H54 (cell line): ENCODE measurements around the gene HEG1.
"Not testable (repeated sequence)": the region's sequence is repeated elsewhere in the genome, so short reads cannot be mapped to it uniquely, and the experiment has no call there.

Experiments used
- DNase-seq: peaks from one replicate; pipeline ENCODE4 v3.0.0; 2011; ENCODE audit warnings: low spot score, mixed read lengths; ENCODE audit not compliant: insufficient read length
- FAIRE-seq: peaks from 3 replicates; lab custom pipeline; 2011; peaks lifted over from hg19 to GRCh38; lab: Jason Lieb, UNC
- POLR2A ChIP-seq: IDR thresholded peaks from 2 replicates; pipeline ENCODE4 v1.6.1; 2011; ENCODE audit warnings: low read depth, mild to moderate bottlenecking, low read length

Gene HEG1

DNA sequence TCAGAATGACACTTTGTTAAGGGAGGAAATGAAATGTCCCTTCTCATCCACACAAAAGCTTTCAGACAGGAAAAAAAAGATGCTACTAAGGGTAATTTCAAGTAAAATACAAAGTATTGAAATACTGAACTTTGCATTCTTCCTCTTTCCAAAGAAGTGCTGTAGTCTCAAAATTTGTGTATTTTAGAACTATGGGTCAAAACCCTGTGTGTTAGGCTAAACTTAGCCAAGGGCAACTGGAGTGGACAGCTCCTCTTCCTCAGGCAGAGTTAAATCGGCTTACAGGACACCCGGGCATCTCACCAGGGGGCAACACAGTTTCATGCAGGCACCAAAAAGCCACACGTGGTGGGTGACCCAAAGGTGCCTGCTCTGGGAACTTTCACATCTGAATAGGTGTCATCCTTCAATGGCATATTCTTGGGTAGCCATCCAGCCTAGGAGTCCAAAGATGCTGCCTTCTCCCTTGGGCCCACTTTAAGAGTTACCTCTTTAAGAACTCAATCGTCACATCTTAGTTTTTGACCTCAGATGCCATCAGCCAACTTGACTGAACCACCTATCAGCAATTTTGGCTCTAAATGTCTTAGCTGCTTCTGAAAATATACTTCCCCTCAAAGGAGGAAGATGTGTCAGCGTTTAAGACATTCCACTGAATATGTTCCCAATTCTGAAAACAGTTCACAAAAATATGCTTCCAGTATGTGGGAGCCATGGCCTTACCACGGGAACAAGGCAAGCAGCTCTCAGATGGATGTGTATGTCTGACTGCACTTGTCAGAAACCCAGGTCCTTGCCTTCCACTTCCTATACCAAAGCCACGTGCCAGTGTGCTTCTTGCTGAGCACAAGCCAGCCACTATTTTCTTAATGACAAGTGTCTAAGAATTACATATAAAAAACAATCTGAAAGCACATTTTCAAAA lies 89.0 kb downstream of the HEG1 start:
- no peak for DNase-seq
- TF ChIP-seq POLR2A: no peak
- no peak for FAIRE-seq

DNA sequence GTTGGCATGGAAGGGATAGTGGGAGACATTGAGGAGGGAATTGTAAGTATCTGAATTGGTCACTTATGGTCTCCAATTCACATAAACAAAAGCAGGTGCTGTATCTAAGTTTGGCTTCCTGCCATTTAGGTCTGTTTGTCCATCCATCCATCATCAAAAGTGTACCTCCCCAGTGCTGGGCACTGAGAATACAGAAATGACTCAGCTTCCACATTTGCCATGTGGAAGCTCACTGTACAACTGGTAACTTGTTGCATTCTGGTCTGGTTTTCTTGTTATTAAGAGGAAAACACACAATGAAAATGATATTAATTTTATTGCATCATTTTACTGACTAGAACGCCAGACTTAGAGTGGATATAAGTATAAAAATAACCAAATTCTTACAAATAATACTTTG lies 90.4 kb downstream of the HEG1 start:
- no peak for TF ChIP-seq POLR2A
- DNase-seq (no peak), FAIRE-seq (no peak)

DNA sequence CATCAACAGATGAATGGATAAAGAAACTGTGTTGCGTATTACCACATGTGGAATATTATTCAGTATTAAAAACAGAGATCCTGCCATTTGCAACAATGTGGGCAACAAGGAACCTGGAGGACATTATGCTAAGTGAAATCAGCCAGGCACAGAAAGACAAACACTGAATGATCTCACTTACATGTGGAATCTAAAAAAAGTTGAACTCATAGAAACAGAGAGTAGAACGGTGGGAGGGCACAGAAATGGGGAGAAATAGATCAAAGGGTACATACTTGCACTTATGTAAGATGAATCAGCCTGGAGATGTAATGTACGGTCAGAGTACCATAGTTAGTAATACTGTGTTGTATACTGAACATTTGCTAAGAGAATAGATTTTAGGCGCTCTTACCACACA lies 91.4 kb downstream of the HEG1 start:
- DNase-seq: no peak
- TF ChIP-seq POLR2A: no peak
- no peak for FAIRE-seq

DNA sequence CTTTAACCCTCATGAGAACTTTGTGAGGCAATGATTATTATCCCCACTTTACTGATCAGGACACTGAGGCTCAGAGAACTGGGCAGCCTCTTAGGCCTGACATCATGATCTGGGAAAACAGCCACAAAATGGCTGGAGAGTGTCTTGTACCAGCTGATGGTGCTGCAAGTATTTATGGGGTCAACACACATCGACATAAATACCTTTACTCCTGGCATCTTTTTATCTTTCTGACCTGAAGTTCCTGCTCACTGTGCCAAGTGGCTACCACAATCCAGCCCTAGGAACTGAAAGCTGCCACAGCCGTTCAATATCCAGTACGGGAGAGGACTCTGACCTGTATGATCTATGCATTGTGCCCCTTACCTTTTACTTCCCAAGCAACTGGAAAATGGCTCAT lies 92.0 kb downstream of the HEG1 start:
- DNase-seq (no peak), FAIRE-seq (no peak)
- TF ChIP-seq POLR2A: no peak

DNA sequence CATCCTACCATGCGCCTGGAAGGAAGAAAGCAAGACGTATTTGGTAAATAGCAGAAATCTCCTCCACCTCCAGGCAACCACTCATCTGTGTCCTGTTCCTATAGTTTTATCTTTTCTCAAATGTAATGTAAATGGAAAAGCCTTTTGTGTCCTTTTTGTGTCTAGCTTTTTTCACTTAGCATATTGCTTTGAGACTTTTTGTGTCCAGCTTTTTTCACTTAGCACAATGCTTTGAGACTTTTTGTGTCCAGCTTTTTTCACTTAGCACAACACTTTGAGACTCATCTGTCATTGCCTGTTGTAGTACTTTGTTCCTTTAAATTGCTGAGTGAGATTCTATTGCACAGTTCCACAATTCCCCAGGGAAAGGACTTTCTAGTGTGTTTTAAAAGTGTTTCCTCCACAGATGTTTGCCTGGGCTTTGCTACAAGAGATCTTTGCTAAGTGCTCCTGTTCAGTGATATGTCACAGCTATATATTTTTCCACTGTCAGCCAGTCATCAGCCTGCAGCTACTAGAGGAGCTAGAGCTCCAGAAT lies 93.3 kb downstream of the HEG1 start:
- FAIRE-seq (no peak), DNase-seq (no peak)
- TF ChIP-seq POLR2A: no peak

DNA sequence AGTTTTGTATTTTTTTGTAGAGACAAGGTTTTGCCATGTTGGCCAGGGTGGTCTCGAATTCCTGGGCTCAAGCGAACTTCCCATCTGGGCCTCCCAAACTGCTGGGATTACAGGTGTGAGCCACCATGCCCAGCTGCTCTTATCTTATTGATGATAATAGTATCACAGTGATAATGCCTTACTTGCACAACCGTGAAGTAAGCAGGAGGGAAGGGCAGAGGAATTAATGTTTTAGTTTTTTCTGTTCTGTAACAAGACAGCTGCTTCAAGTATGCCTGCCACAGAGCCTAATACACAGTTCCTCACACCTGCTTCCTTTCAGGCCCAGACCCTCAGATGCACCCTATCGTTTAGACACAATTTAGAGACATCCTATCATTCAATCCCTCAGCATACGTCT lies 95.1 kb downstream of the HEG1 start:
- no peak for FAIRE-seq
- TF ChIP-seq POLR2A: no peak
- DNase-seq: no peak

DNA sequence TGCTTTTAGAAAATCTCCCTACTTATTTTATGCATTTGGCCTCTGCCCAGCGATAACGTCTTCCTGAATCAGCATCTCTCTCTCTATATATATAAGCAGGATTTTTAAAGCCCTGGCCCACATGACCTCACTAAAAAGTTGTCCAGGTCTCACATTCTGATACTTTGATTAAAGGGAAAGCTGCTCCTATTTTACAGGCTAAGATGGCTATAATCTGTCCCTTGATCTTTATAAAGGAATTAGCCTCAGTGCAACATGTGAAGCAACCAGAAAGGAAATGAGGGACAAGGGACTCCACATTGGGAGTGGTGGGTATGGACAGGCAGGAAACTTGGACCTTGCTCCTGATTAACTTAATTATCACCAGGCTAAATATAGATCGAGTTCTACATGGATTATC lies 95.7 kb downstream of the HEG1 start:
- FAIRE-seq: no peak
- DNase-seq: no peak
- no peak for TF ChIP-seq POLR2A

DNA sequence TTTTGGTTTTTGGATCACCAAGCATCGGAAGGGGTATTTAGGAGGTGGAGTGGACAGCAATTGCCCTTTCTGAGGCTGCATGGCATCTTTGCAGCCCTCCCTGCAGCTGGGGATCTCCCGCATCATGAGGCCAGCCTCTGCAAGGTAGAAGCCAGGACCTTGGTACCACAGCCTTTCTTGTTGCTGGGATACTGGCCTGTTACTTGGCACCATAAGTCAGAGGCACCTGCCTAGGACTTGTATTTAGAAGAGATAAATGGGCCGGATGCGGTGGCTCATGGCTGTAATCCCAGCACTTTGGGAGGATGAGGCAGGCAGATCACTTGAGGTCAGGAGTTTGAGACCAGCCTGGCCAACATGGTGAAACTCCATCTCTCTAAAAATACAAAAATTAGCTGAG lies 97.8 kb downstream of the HEG1 start:
- DNase-seq, FAIRE-seq: not testable (repeated sequence)

DNA sequence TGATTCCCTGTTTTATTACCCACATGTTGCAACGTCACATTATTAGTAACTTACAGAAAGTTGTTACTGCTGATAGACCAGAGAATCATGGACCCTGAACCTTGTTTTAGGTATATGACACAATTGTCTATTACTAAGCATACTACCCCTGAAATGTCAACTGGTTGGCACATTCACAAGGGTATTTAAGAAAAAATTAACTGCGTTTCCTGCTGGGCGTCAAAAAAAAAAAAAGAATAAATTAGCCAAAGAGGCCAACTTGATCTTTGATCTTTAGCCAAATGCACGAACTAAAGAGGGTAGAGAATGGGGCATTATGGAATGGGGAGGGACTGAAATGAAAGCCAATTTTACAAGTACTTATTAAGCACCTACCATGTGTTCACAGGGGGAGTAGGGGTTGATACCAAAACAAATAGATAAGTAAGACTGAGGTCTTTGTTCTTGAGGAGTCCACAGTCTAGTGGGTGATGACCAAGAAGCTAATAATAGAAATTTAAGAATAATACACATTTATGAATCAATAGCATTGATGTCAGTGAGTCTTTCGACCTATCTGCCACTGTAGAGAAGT lies 103.4 kb downstream of the HEG1 start:
- DNase-seq: no peak
- TF ChIP-seq POLR2A: no peak
- FAIRE-seq: no peak

DNA sequence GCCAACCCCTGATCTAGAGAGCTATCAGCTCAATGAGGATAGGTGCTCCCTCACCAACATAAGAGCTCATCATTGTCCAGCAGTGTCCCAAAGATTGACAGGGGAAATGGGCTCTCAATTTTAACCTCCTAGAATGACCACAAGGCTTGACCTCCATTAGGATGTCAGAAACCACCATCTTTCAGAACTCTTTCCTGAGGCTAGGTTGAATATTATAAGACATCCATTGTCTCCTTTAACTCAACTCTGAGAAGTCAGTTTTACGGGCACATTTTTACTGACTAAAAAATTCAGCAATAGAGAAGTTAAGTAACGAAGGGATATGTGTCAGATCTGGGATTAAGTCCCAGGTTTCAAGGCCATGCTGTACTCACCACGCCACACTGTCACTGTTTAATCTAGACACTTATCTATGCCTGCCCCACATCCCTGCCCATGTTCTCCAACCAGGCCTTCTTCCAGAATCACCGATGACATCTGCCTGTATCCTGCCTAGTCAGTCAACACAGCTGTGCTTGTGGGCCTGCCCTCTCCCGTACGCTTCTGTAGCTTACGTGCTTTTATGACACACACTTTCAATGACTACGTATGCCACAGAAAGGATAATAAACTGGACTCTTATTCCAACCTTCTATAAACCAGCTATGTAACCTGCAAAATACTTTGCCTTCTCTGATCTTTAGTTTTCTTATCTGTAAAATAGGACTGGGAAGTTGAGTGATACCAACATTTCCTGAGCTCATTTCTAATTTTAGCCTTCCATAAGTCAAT lies 104.1 kb downstream of the HEG1 start:
- no peak for TF ChIP-seq POLR2A
- FAIRE-seq (no peak), DNase-seq (no peak)

DNA sequence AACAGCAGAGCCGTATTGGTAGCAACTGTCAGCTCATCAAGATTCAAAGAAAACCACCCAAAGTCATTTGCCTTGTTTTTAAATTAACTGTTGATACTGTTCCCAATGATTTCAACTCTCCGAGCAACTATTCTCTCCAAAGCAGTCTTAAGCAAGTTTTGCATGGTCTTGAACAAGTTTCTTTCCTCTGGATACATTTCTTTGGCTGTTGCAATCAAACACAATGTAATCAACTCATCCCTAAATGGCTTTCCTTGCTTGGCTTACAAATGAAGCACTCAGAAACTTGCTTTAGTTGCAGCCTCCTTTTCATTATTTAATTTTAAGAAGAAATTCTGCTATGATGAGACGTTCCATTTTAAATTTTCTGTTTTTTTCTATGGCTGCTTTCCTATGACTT lies 105.8 kb downstream of the HEG1 start:
- FAIRE-seq (no peak), DNase-seq (no peak)
- no peak for TF ChIP-seq POLR2A

DNA sequence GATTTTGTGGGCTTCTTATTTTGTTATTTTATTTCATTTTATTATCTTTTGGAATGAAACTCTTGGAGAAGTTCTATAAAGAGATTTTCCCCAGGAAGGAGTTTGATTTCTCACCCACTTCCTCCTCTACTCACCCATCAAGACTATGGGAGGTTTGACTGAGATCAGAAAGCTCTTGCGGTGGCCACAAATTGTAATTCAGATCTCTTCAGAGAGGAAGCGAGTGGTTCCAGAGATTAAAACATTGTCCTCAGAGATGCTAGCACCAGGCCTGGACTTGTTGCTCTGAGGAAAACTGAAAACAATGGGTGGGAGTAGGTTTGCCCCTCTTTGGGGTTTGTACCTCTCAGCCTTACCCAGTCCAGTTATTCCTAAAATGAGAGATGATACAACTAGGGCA lies 113.2 kb downstream of the HEG1 start:
- TF ChIP-seq POLR2A: no peak
- FAIRE-seq (no peak), DNase-seq (no peak)

DNA sequence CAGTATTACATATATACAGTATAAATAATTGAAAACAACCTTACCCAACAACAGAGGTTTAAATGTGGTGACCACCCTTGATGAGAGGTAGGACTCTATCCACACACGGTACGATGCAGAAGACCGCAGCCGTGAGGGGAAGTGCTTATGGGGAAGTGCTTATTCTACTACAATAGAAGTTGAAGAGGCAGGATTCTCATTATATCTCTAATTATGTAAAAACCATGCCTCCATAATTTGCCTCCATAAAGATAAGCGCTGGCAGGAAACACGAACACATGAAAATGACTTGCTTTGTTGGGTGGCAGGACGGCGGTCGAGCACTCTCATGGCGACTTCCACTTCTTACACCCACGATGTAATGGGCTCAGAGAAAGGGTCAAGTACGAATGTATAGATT lies 114.0 kb downstream of the HEG1 start:
- no peak for TF ChIP-seq POLR2A
- DNase-seq (no peak), FAIRE-seq (no peak)

DNA sequence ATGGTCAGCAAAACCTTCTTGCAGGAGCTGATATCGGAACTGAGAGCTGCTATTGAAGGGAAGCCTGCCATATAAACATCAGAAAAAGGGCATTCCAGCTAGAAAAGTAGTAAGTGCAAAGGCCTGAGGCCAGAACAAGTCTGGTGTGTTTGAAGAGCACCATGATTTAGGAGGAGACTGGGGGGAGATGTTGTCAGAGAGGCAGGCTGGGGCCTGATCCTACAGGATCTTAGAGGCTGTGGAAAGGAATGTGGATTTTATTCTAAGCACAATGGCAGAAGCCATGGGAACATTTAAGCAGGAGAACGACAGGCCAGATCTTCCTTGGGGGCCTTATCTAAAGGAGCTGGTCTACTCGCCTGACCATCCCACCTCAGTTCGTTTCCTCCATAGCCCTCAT lies 116.1 kb downstream of the HEG1 start:
- DNase-seq (no peak), FAIRE-seq (no peak)
- no peak for TF ChIP-seq POLR2A
